ENCODE measurements around the gene GRID1. TPM values are rescaled to one million over a fixed set of nuclear protein-coding genes. Genes with fewer than 3 reads are reported as not detected.

Gene GRID1
- total and polyA plus RNA-seq, 9 of the 15 experiments (the other 6 are each of a cell fraction or from before 2014, with no cell fraction given): 0.01 to 7.2 (median 1.2) TPM

DNA sequence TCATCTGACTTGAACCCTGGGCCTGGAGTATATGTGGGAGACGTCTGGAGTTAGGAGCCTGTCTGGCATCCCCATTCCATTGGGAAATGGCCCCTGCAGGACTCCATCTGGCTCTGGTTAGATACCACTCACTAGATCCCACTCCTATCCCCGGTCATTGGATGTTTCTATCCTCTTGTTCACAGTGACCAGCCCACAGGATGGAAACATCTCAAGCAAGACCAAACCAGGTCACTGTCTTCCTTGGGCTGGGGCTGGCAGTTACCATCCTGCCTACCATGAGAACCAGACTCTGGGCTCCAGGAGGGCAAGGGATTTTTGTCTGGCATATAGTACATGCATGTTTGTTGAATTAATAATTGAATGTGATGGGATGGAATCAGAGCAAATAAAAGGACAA lies 415.7 kb downstream of the GRID1 start:
- CTCF ChIA-PET (ENCODE audit: low intra/inter-chr PET ratio): no interaction called here
- Histone ChIP-seq H2AFZ (ENCODE audit: low read depth, low read length) (no peak overlapping the region), H4K20me1 (replicated peaks; ENCODE audit: control insufficient read depth, insufficient read depth, low read length) (no peaks in the 10 kb centered on the region), H3K27ac (ENCODE audit: extremely low read depth, low read depth, low read length) (no peak overlapping the region), H3K4me2 (ENCODE audit: insufficient read depth, low read length) (no peak overlapping the region), H3K4me3 (no peak overlapping the region), H3K9me1 (ENCODE audit: control insufficient read depth, insufficient read depth, low read length) (no peaks in the 10 kb centered on the region), H3K36me3 (ENCODE audit: control insufficient read depth, insufficient read depth, low read length) (no peaks in the 10 kb centered on the region), H3K27me3 (ENCODE audit: control insufficient read depth in 2 of 2, insufficient read depth in 2 of 2, low read length in 2 of 2) (no peaks in the 10 kb centered on the region; a peak in 2 of 5 replicates), H3K4me1 (replicated peaks in 1 of 2; ENCODE audit: control insufficient read depth in 2 of 2, insufficient read depth in 2 of 2, low read length in 2 of 2) (no peaks in the 10 kb centered on the region; a peak in 1 of 5 replicates), H3K9ac (ENCODE audit: insufficient read depth in 1 of 2, low read depth in 2 of 2, low read length in 2 of 2) (no peak overlapping the region), H3K79me2 (ENCODE audit: control insufficient read depth, insufficient read depth, low read length) (no peaks in the 10 kb centered on the region), H3K9me3 (replicated peaks; ENCODE audit: control insufficient read depth, insufficient read depth, low read depth, low read length) (no peaks in the 10 kb centered on the region)
- DNase-seq (ENCODE audit: extremely low read depth in 1 of 4, low spot score in 3 of 4): no peak
- no TSS peak for BruUV-seq (replicated peaks)
- FAIRE-seq: no peak
- WGBS (ENCODE audit: insufficient coverage, low coverage, missing lambda C conversion rate): 0% methylated on average over 2 of the region's 2 CpGs
- in situ Hi-C loops (cut with MboI) (no loop called here), intact Hi-C loops (cut with micrococcal nuclease) (no loop called here)
- TF ChIP-seq MAZ (CRISPR knock-in tag; conservative IDR thresholded peaks at IDR 0.05 in 1 of 2, IDR thresholded peaks at IDR 0.05 in 1 of 2) (no peak), NR1H2 (CRISPR knock-in tag; IDR thresholded peaks at IDR 0.05) (no peak), ZFP1 (CRISPR knock-in tag; IDR thresholded peaks at IDR 0.05) (no peak)
- ATAC-seq: no peak
- POLR2A ChIA-PET: no interaction called here

GRCh38 chr10:85946713-85947326 lies 419.8 kb downstream of the GRID1 start:
- intact Hi-C loops (cut with micrococcal nuclease) (no loop called here), in situ Hi-C loops (cut with MboI) (no loop called here)
- no peak for FAIRE-seq
- CTCF ChIA-PET (ENCODE audit: low intra/inter-chr PET ratio): no interaction called here
- BruUV-seq (replicated peaks): no TSS peak
- Histone ChIP-seq H3K4me1 (replicated peaks in 1 of 2; ENCODE audit: control insufficient read depth in 2 of 2, insufficient read depth in 2 of 2, low read length in 2 of 2) (no peaks in the 10 kb centered on the region; a peak in 1 of 5 replicates), H3K79me2 (ENCODE audit: control insufficient read depth, insufficient read depth, low read length) (no peaks in the 10 kb centered on the region), H3K36me3 (ENCODE audit: control insufficient read depth, insufficient read depth, low read length) (no peaks in the 10 kb centered on the region), H4K20me1 (replicated peaks; ENCODE audit: control insufficient read depth, insufficient read depth, low read length) (no peaks in the 10 kb centered on the region), H3K9me1 (ENCODE audit: control insufficient read depth, insufficient read depth, low read length) (no peaks in the 10 kb centered on the region), H3K27me3 (ENCODE audit: control insufficient read depth in 2 of 2, insufficient read depth in 2 of 2, low read length in 2 of 2) (no peaks in the 10 kb centered on the region; a peak in 2 of 5 replicates), H3K4me3 (no peak overlapping the region), H3K9me3 (replicated peaks; ENCODE audit: control insufficient read depth, insufficient read depth, low read depth, low read length) (no peaks in the 10 kb centered on the region), H3K27ac (ENCODE audit: extremely low read depth, low read depth, low read length) (no peak overlapping the region), H3K9ac (ENCODE audit: insufficient read depth in 1 of 2, low read depth in 2 of 2, low read length in 2 of 2) (no peak overlapping the region), H2AFZ (ENCODE audit: low read depth, low read length) (peak overlapping the region; percentile 65), H3K4me2 (ENCODE audit: insufficient read depth, low read length) (peak overlapping the region; percentile 46)
- POLR2A ChIA-PET: interaction anchor here (0.5 to 1.0 kb wide), 2 partner anchors 11 to 204 kb away, joined by 3 to 5 read pairs; no protein-coding TSS in a partner anchor
- 2% methylated on average over 7 of the region's 7 CpGs for WGBS (ENCODE audit: insufficient coverage, low coverage, missing lambda C conversion rate)
- peak; percentile 88 for ATAC-seq
- peak in 2 of 4 experiments; percentile 18 to 29 for DNase-seq (ENCODE audit: extremely low read depth in 1 of 4, low spot score in 3 of 4)
- no peak for TF ChIP-seq JUND (IDR thresholded peaks at IDR 0.05; ENCODE audit: borderline replicate concordance, low read depth, low read length)
- 0 out of 3 replicates have a peak, but pooled peaks have one; percentile 21 for TF ChIP-seq JUND (tag; IDR thresholded peaks at IDR 0.05; ENCODE audit: borderline replicate concordance, low read depth, low read length)
- TF ChIP-seq, protein P1, sequence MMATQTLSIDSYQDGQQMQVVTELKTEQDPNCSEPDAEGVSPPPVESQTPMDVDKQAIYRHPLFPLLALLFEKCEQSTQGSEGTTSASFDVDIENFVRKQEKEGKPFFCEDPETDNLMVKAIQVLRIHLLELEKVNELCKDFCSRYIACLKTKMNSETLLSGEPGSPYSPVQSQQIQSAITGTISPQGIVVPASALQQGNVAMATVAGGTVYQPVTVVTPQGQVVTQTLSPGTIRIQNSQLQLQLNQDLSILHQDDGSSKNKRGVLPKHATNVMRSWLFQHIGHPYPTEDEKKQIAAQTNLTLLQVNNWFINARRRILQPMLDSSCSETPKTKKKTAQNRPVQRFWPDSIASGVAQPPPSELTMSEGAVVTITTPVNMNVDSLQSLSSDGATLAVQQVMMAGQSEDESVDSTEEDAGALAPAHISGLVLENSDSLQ (IDR thresholded peaks at IDR 0.05): no peak
- TF ChIP-seq, protein P2, sequence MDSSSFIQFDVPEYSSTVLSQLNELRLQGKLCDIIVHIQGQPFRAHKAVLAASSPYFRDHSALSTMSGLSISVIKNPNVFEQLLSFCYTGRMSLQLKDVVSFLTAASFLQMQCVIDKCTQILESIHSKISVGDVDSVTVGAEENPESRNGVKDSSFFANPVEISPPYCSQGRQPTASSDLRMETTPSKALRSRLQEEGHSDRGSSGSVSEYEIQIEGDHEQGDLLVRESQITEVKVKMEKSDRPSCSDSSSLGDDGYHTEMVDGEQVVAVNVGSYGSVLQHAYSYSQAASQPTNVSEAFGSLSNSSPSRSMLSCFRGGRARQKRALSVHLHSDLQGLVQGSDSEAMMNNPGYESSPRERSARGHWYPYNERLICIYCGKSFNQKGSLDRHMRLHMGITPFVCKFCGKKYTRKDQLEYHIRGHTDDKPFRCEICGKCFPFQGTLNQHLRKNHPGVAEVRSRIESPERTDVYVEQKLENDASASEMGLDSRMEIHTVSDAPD (CRISPR knock-in tag; IDR thresholded peaks at IDR 0.05): no peak
- TF ChIP-seq ZNF316 (IDR thresholded peaks at IDR 0.05): peak; percentile 55
- TF ChIP-seq SPI1 (IDR thresholded peaks at IDR 0.05; ENCODE audit: borderline replicate concordance, low read depth, low read length): peak; percentile 83
- TF ChIP-seq C11orf30 (IDR thresholded peaks at IDR 0.05; ENCODE audit: low read depth): peak; percentile 44
- TF ChIP-seq ZFP36 (IDR thresholded peaks at IDR 0.05; ENCODE audit: low read depth, low read length, partially characterized antibody): peak; percentile 30
- no peak for TF ChIP-seq HMGN3 (IDR thresholded peaks at IDR 0.05; ENCODE audit: borderline replicate concordance, extremely low read depth, insufficient read length, low read depth, low read length)
- no peak for TF ChIP-seq TCF7L2 (IDR thresholded peaks at IDR 0.05; ENCODE audit: low read depth, low read length)
- TF ChIP-seq MAFF (IDR thresholded peaks at IDR 0.05; ENCODE audit: low read length): 0 out of 2 replicates have a peak, but pooled peaks have one; percentile 15
